ENCODE measurements around the gene CCDC61.

CCDC61 gene

GRCh38 chr19:45994456-45994997 is 740 bp upstream of the CCDC61 start:
- peak overlapping the region; percentile 83 for H3K4me2 ChIP-seq
- peak overlapping the region; percentile 40; the same call in 1 of the 2 replicates for H3K9ac ChIP-seq
- H4K20me1 ChIP-seq = peaks cover 17% of the 10 kb centered on the region
- TF ChIP-seq Cebpa-rat (IDR thresholded peaks at IDR 0.05) = no peak
- H3K27me3 ChIP-seq = peaks cover 14% of the 10 kb centered on the region
- H3K4me1 ChIP-seq = peaks cover 27% of the 10 kb centered on the region
- H3K27ac ChIP-seq = no peak overlapping the region
- H3K9me3 ChIP-seq = no peaks in the 10 kb centered on the region
- H3K36me3 ChIP-seq = peaks cover 18% of the 10 kb centered on the region
- H3K4me3 ChIP-seq = peak overlapping the region; percentile 65

- H3K27ac ChIP-seq = peak overlapping the region; percentile 75
Measured at GRCh38 chr19:45995715-45996385, 583 bp downstream of the CCDC61 start.

GRCh38 chr19:45996933-45997332 is 1.7 kb downstream of the CCDC61 start:
- H3K4me2 ChIP-seq = 0 out of 2 replicates have a peak overlapping the region, but pooled peaks have one; percentile 87
- peaks cover 24% of the 10 kb centered on the region for H3K36me3 ChIP-seq
- H3K4me1 ChIP-seq = peaks cover 40% of the 10 kb centered on the region
- no peak overlapping the region for H3K27ac ChIP-seq
- no peak overlapping the region for H3K9ac ChIP-seq
- H3K4me3 ChIP-seq = no peak overlapping the region
- no peaks in the 10 kb centered on the region for H3K9me3 ChIP-seq
- TF ChIP-seq Cebpa-rat (IDR thresholded peaks at IDR 0.05) = no peak
- H4K20me1 ChIP-seq = peaks cover 41% of the 10 kb centered on the region
- peaks cover 28% of the 10 kb centered on the region for H3K27me3 ChIP-seq

More at GRCh38 chr19:45995715-45996385, 583 bp downstream of the CCDC61 start:
- H3K4me1 ChIP-seq = peaks cover 40% of the 10 kb centered on the region
- no peaks in the 10 kb centered on the region for H3K9me3 ChIP-seq
- peaks cover 27% of the 10 kb centered on the region for H3K27me3 ChIP-seq
- H3K4me3 ChIP-seq = peak overlapping the region; percentile 75
- peak overlapping the region; percentile 87 for H3K4me2 ChIP-seq
- peaks cover 30% of the 10 kb centered on the region for H4K20me1 ChIP-seq
- peaks cover 18% of the 10 kb centered on the region for H3K36me3 ChIP-seq
- H3K9ac ChIP-seq = peak overlapping the region; percentile 82
- TF ChIP-seq Cebpa-rat (IDR thresholded peaks at IDR 0.05) = no peak

- Histone ChIP-seq H3K36me3 (peaks cover 36% of the 10 kb centered on the region), H3K9ac (no peak overlapping the region), H3K4me1 (peaks cover 40% of the 10 kb centered on the region), H3K4me2 (peak overlapping the region; percentile 53), H3K27ac (no peak overlapping the region), H3K9me3 (no peaks in the 10 kb centered on the region), H3K27me3 (peaks cover 28% of the 10 kb centered on the region), H4K20me1 (peaks cover 53% of the 10 kb centered on the region), H3K4me3 (no peak overlapping the region)
- TF ChIP-seq Cebpa-rat (IDR thresholded peaks at IDR 0.05) = no peak
Measured at GRCh38 chr19:45998834-45999233, 3.6 kb downstream of the CCDC61 start.

GRCh38 chr19:45999653-46000121 is 4.4 kb downstream of the CCDC61 start:
- peak overlapping the region; percentile 53; the same call in 1 of the 2 replicates for H3K4me2 ChIP-seq
- TF ChIP-seq Cebpa-rat (IDR thresholded peaks at IDR 0.05) = no peak
- H3K27me3 ChIP-seq = peaks cover 28% of the 10 kb centered on the region
- no peak overlapping the region for H3K4me3 ChIP-seq
- no peak overlapping the region for H3K27ac ChIP-seq
- no peaks in the 10 kb centered on the region for H3K9me3 ChIP-seq
- peaks cover 53% of the 10 kb centered on the region for H4K20me1 ChIP-seq
- peaks cover 42% of the 10 kb centered on the region for H3K36me3 ChIP-seq
- H3K9ac ChIP-seq = no peak overlapping the region
- peaks cover 34% of the 10 kb centered on the region for H3K4me1 ChIP-seq

- Histone ChIP-seq H3K4me1 (peaks cover 33% of the 10 kb centered on the region), H3K9ac (no peak overlapping the region), H4K20me1 (peaks cover 53% of the 10 kb centered on the region), H3K27me3 (peaks cover 28% of the 10 kb centered on the region), H3K27ac (no peak overlapping the region), H3K4me2 (peak overlapping the region; percentile 53), H3K36me3 (peaks cover 50% of the 10 kb centered on the region), H3K9me3 (no peaks in the 10 kb centered on the region), H3K4me3 (no peak overlapping the region)
- no peak for TF ChIP-seq Cebpa-rat (IDR thresholded peaks at IDR 0.05)
Measured at GRCh38 chr19:46000491-46001246, 5.4 kb downstream of the CCDC61 start.

- no peak for TF ChIP-seq Cebpa-rat (IDR thresholded peaks at IDR 0.05)
- Histone ChIP-seq H3K9me3 (no peaks in the 10 kb centered on the region), H3K27ac (no peak overlapping the region), H3K4me2 (no peak overlapping the region), H3K9ac (no peak overlapping the region), H3K4me3 (no peak overlapping the region), H3K27me3 (peaks cover 28% of the 10 kb centered on the region), H3K36me3 (peaks cover 58% of the 10 kb centered on the region), H4K20me1 (peaks cover 53% of the 10 kb centered on the region), H3K4me1 (peaks cover 22% of the 10 kb centered on the region)
Measured at GRCh38 chr19:46002678-46003275, 7.5 kb downstream of the CCDC61 start.

GRCh38 chr19:46006411-46006810 is 11.1 kb downstream of the CCDC61 start:
- Histone ChIP-seq H3K4me2 (no peak overlapping the region), H3K9ac (no peak overlapping the region), H4K20me1 (peaks cover 32% of the 10 kb centered on the region), H3K9me3 (no peaks in the 10 kb centered on the region), H3K27ac (no peak overlapping the region), H3K4me1 (no peaks in the 10 kb centered on the region), H3K4me3 (no peak overlapping the region), H3K36me3 (peaks cover 68% of the 10 kb centered on the region), H3K27me3 (no peaks in the 10 kb centered on the region)
- no peak for TF ChIP-seq Cebpa-rat (IDR thresholded peaks at IDR 0.05)
